NCI-H446 (cell line): Measurements from ENCODE around the gene SELENOF.

Experiments
- DNase-seq, 2 experiments: peaks; one replicate each; lab custom pipeline; 2025; lab: John Stamatoyannopoulos, UW

Gene SELENOF

GRCh38 chr1:86913896-86914600, at the start of gene SELENOF:
SELENOF (minus strand) TSS chr1:86914126; CDS start chr1:86914111, 15 bp downstream.
- DNase-seq: peak; percentile 100

- no peak for DNase-seq
Measured at GRCh38 chr1:86960548-86960947, 46.6 kb upstream of the SELENOF start.

- no peak for DNase-seq
Measured at GRCh38 chr1:86957221-86957620, 43.3 kb upstream of the SELENOF start.

- DNase-seq: no peak
Measured at GRCh38 chr1:86956221-86956620, 42.3 kb upstream of the SELENOF start.

DNA sequence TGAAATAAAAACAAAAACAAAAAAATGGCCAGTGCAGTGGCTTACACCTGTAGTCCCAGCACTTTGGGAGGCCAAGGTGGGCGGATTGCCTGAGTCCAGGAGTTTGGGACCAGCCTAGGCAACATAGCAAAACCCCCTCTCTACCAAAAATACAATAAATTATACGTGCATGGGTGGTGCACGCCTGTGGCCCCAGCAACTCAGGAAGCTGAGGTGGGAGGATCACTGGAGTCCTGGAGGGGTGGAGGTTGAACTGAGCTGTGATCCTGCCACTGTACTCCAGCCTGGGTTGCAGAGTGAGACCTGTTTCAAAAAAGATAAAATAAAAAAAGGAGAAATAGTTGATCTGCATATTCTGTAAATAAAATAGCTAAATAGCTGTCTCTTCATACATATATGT, 41.8 kb upstream of the SELENOF start:
- DNase-seq: no peak

DNA sequence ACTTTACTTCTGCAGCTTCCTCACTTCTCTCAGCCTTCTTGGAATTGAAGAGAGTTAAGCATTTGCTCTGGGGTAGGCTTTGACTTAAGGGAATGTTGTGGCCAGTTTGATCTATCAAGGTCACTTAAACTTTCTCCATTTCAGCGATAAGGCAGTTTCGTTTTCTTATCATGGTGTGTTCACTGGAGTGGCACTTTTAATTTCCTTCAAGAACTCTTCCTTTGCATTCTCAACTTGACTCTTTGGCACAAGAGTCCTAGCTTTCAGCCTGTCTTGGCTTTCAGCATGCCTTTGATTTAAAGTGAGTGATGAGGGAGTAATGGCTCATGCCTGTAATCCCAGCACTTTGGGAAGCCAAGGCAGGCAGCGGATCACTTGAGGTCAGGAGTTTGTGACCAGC, 39.2 kb upstream of the SELENOF start:
- DNase-seq: no peak

GRCh38 chr1:86951430-86951829, 37.5 kb upstream of the SELENOF start:
- DNase-seq: no peak

- no peak for DNase-seq
Measured at GRCh38 chr1:86950712-86951419, 36.9 kb upstream of the SELENOF start.

DNA sequence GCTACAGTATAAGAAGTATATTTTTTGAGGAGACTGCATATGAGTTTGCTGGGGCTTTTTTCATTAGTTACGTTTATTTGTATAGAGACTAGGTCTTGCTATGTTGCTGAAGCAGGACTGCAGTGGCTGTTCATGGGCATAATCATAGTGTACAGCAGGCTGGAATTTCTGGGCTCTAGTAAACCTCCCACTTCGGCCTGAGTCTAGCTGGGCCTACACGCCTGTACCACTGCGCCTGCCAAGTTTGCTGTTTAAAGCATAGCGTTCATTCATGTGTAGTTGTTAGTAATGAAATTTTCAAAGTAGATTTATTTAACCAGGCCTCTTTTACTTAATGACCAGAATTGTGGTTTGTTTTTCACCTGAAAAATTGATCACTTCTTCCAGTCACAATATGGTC, 34.3 kb upstream of the SELENOF start:
- peak; percentile 39 to 82 for DNase-seq

- no peak for DNase-seq
Measured at GRCh38 chr1:86942743-86943142, 28.8 kb upstream of the SELENOF start.

DNA sequence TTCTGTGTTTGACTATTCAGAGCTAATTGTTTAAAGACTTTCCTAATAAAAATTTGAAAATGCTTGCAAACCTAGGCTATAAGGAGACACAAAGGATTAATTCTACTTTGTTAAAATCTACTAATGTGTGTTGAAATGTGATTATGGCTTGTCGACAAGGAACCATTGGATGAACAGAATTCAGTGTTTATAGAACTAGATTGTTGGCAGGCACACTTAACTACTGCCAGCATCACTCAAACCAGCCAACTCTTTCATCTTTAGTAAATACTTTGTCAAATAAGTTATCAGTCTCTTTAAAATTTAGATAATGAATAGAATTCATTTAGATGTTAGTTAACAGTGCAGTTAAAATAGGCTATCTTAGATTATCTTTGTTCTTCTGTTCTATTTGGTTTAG, 28.1 kb upstream of the SELENOF start:
- peak in 1 of 2 experiments; percentile 18 for DNase-seq

GRCh38 chr1:86940599-86940998, 26.7 kb upstream of the SELENOF start:
- no peak for DNase-seq

- DNase-seq: no peak
Measured at GRCh38 chr1:86939406-86939805, 25.5 kb upstream of the SELENOF start.

GRCh38 chr1:86938855-86939254, 24.9 kb upstream of the SELENOF start:
- no peak for DNase-seq

GRCh38 chr1:86938450-86938849, 24.5 kb upstream of the SELENOF start:
- DNase-seq: peak; percentile 56 to 75

GRCh38 chr1:86933562-86934377, 19.8 kb upstream of the SELENOF start:
- no peak for DNase-seq

DNA sequence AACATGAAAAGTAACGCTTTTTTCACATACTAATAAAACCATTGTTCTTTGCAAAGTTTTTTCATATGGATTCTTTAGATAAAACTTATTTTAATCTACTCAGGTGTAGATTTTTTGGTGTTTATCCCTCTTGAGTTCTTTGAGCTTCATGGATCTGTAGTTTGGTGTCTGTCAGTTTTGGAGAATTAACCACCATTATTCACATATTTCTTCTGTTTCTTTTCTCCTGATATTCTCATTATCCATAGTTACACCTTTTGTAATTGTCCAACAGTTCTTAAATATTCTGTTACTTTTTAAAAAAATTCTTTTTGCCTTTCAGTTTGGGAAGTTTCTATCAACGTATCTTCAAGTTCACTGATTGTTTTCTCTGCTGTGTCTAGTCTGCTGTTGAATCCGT, 19.1 kb upstream of the SELENOF start:
- no peak for DNase-seq

- DNase-seq: no peak
Measured at GRCh38 chr1:86928819-86929218, 14.9 kb upstream of the SELENOF start.

DNA sequence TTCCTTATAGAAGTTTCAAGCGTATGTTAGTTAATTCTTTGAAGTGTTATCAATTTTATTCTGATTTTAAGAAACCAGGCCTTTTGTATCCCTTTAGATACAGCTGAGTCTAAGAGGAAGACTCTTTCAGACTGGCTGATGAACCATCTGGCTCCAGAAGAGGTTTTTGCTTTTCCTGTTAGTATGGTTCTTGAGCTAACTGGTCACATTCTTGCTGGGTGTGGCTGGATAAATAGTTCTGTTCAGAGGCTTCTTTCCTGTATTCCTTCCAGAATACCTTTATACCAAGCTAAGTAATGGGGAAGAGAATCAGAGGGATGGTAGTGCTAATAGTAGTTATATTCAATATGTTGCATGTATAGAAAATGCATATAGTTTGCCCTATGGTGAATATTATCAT, 13.0 kb upstream of the SELENOF start:
- DNase-seq: no peak

- no peak for DNase-seq
Measured at GRCh38 chr1:86925742-86926141, 11.8 kb upstream of the SELENOF start.

GRCh38 chr1:86924324-86924960, 10.5 kb upstream of the SELENOF start:
- DNase-seq: no peak

- no peak for DNase-seq
Measured at GRCh38 chr1:86922445-86922844, 8.5 kb upstream of the SELENOF start.
